Tibial nerve (tissue), 4 donors: ENCODE data around the gene FRMD3. TPM values are rescaled to one million over a fixed set of nuclear protein-coding genes. Genes with fewer than 3 reads are reported as not detected.

Experiments used
- DNase-seq, 2 donors: peaks; one replicate each; pipeline ENCODE4 v3.0.0-alpha.2; 2019; ENCODE audit warnings: low spot score in 2 of 2
- H3K27ac ChIP-seq, 4 donors: fragments of 200-600 bp; sonication (generic) in 3 of 4; one replicate each; pipeline ENCODE4 v1.5.1; 2017 to 2019; ENCODE audit warnings: mild to moderate bottlenecking in 1 of 4
- H3K27me3 ChIP-seq, 2 donors: fragments of 200-600 bp; sonication (generic) in 1 of 2; one replicate each; pipeline versions ENCODE4 v1.5.1 to v1.6.0; 2017 to 2019
- H3K36me3 ChIP-seq, 3 donors: fragments of 200-600 bp; sonication (generic); one replicate each; pipeline ENCODE4 v1.5.1; 2018 to 2019
- H3K4me1 ChIP-seq, 4 donors: fragments of 200-600 bp; sonication (generic) in 3 of 4; one replicate each; pipeline ENCODE4 v1.5.1; 2017 to 2019
- H3K4me3 ChIP-seq, 4 donors: fragments of 200-600 bp; sonication (generic) in 3 of 4; one replicate each; pipeline ENCODE4 v1.5.1; 2017 to 2019; ENCODE audit warnings: mild to moderate bottlenecking in 1 of 4, moderate library complexity in 1 of 4
- H3K9me3 ChIP-seq, 4 donors: fragments of 200-600 bp; sonication (generic) in 3 of 4; one replicate each; pipeline ENCODE4 v1.5.1; 2017 to 2019
- EP300 ChIP-seq, 2 donors: sonication (generic); formaldehyde crosslinking; IDR thresholded peaks; one replicate each; pipeline ENCODE4 v1.6.1; 2017; ENCODE audit warnings: antibody characterized with exemption in 2 of 2, mild to moderate bottlenecking in 1 of 2
- POLR2A ChIP-seq, 2 donors: fragments of 450-650 bp; IDR thresholded peaks; one replicate each; pipeline ENCODE4 v1.6.1; 2017; ENCODE audit warnings: antibody characterized with exemption in 2 of 2, mild to moderate bottlenecking in 2 of 2, moderate library complexity in 2 of 2
- WGBS, 2 donors: methylation state at CpG; one replicate each; pipeline ENCODE4 v1.1.5; 2018; 5-methylcytosine and 5-hydroxymethylcytosine counted together
- small RNA-seq: library from RNA; depleted of rRNA; stranded (forward); fragments of <200 nt; gene quantifications from one replicate; pipeline ENCODE3, GENCODE V24; 2016
- total RNA-seq, 4 donors: library from RNA; depleted of rRNA; stranded (reverse); fragments of >200 nt; gene quantifications; one replicate each; pipeline ENCODE4 v1.1.0, GENCODE V29; 2016
- TF ChIP-seq, protein P1 (sequence below), 5 experiments: fragments of 200-600 bp in 3 of 5; fragments of 450-650 bp in 2 of 5; sonication (generic) in 3 of 5; IDR thresholded peaks; one replicate each; pipeline ENCODE4 v1.5.1; 2016 to 2019; ENCODE audit warnings: antibody characterized with exemption in 5 of 5, mild to moderate bottlenecking in 3 of 5, moderate library complexity in 2 of 5

FRMD3 gene
- total RNA-seq, 4 donors from 2014 or later = 31.2 to 44.0 (median 34.5) TPM

- DNase-seq = no peak
- Histone ChIP-seq H3K36me3 (no peaks in the 10 kb centered on the region), H3K27me3 (no peaks in the 10 kb centered on the region), H3K4me3 (no peak overlapping the region), H3K4me1 (peaks cover 0 to 4% (median 0%) of the 10 kb centered on the region in 4 donors), H3K27ac (no peak overlapping the region), H3K9me3 (no peaks in the 10 kb centered on the region)
- WGBS, 2 donors = 81 to 83% methylated on average over 2 of the region's 2 CpGs
- TF ChIP-seq EP300 (IDR thresholded peaks at IDR 0.05) (no peak), POLR2A (IDR thresholded peaks at IDR 0.05) (no peak)
- TF ChIP-seq, protein P1, sequence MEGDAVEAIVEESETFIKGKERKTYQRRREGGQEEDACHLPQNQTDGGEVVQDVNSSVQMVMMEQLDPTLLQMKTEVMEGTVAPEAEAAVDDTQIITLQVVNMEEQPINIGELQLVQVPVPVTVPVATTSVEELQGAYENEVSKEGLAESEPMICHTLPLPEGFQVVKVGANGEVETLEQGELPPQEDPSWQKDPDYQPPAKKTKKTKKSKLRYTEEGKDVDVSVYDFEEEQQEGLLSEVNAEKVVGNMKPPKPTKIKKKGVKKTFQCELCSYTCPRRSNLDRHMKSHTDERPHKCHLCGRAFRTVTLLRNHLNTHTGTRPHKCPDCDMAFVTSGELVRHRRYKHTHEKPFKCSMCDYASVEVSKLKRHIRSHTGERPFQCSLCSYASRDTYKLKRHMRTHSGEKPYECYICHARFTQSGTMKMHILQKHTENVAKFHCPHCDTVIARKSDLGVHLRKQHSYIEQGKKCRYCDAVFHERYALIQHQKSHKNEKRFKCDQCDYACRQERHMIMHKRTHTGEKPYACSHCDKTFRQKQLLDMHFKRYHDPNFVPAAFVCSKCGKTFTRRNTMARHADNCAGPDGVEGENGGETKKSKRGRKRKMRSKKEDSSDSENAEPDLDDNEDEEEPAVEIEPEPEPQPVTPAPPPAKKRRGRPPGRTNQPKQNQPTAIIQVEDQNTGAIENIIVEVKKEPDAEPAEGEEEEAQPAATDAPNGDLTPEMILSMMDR (IDR thresholded peaks at IDR 0.05) = no peak
These were observed 341.3 kb downstream of the FRMD3 start for GRCh38 chr9:83196946-83197345.

Small RNA genes within 50 kb of the gene (small RNA-seq; reads per million reads assigned to genes)
- gene AL137847.3 = not detected
- not detected for gene RN7SKP242
- gene RNU4-29P = not detected

Other genes starting within 250 kb of the FRMD3 start
- gene IDNK, start 84.7 kb upstream of the FRMD3 start, total RNA-seq = 1 to 10 TPM; 2.7 to 4.6 (median 3.0) TPM
- gene UBQLN1, start 169.6 kb upstream of the FRMD3 start, total RNA-seq = 100 to 1,000 TPM; 100 to 123 (median 110) TPM